ENCODE data around the gene CDC42EP2. TPM values are rescaled to one million over a fixed set of nuclear protein-coding genes. Genes with fewer than 3 reads are reported as not detected.

CDC42EP2 gene
- total RNA-seq, 1 experiment from 2014 or later = 11.9 TPM

DNA sequence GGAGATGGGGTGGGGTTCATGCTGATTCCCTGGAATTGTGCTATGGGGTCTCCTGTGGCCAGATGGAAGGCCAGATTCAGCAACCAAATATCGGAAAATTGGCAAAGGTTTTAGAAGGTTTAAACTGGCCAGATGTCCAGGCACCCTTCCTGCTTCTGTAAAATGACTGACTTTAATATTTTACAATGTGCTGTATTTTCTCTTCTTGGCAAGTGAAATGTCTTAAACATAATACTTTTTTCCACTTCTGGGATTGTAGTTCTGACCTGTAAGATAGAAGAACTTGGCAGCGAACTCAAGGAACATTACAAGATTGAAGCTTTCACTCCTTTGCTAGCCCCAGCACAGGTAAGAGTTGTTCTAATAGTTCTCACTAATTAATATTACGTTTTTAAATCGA lies 35.4 kb upstream of the CDC42EP2 start:
- Histone ChIP-seq H4K8ac (replicated peaks; ENCODE audit: insufficient read length, low read depth, low read length) (no peak overlapping the region), H3K79me2 (ENCODE audit: insufficient read depth, low read length) (no peaks in the 10 kb centered on the region), H2AFZ (ENCODE audit: low read length) (no peak overlapping the region), H2BK120ac (ENCODE audit: low read depth, low read length, poor library complexity, severe bottlenecking) (no peak overlapping the region), H3K4me1 (ENCODE audit: insufficient read depth, low read length) (no peaks in the 10 kb centered on the region), H3K14ac (ENCODE audit: insufficient read depth, low read length) (no peak overlapping the region), H3K4me2 (ENCODE audit: insufficient read depth, insufficient read length, low read length) (no peak overlapping the region), H3K23me2 (ENCODE audit: insufficient read length, low read depth, low read length, poor library complexity, severe bottlenecking) (no peaks in the 10 kb centered on the region), H3K23ac (ENCODE audit: insufficient read length, low read depth, low read length) (no peak overlapping the region), H2BK12ac (ENCODE audit: insufficient read length, low read depth, low read length) (no peak overlapping the region), H3K9ac (ENCODE audit: extremely low read depth, insufficient read length, low read length) (no peak overlapping the region), H2AK5ac (ENCODE audit: insufficient read length, low read length) (no peak overlapping the region), H3T11ph (ENCODE audit: low read length) (no peak overlapping the region), H3K79me1 (ENCODE audit: insufficient read depth, low read depth, low read length, poor library complexity, severe bottlenecking) (no peaks in the 10 kb centered on the region), H3K27me3 (ENCODE audit: insufficient read depth, low read length) (no peaks in the 10 kb centered on the region), H3K9me3 (ENCODE audit: control insufficient read depth, low read depth, low read length) (no peaks in the 10 kb centered on the region), H4K5ac (ENCODE audit: insufficient read length, low read depth, low read length) (no peak overlapping the region), H3K27ac (ENCODE audit: insufficient read length, low read depth, low read length) (no peak overlapping the region), H2BK5ac (ENCODE audit: insufficient read length, low read length) (no peak overlapping the region), H4K91ac (ENCODE audit: insufficient read length, low read depth, low read length) (no peak overlapping the region), H2BK20ac (ENCODE audit: low read depth, low read length, poor library complexity, severe bottlenecking) (no peak overlapping the region), H4K20me1 (ENCODE audit: control insufficient read depth, insufficient read depth, insufficient read length) (no peaks in the 10 kb centered on the region), H3K18ac (ENCODE audit: insufficient read length, low read depth, low read length) (no peak overlapping the region), H3K4ac (ENCODE audit: low read depth, low read length) (no peak overlapping the region), H2BK15ac (ENCODE audit: low read depth, low read length) (no peak overlapping the region), H3K56ac (ENCODE audit: insufficient read length, low read depth, low read length) (no peak overlapping the region)
- H3K4me3 Mint-ChIP-seq = no peak overlapping the region
- peaks cover 0 to 3% of the 10 kb centered on the region in 2 experiments; a peak in 1 of 4 replicates for H3K4me1 Mint-ChIP-seq
- no CpG with 5 or more reads among the region's 4 CpGs for WGBS (ENCODE audit: extremely low coverage, insufficient read length, low lambda C conversion rate)
- DNase-seq = no peak
- H3K27ac Mint-ChIP-seq = no peak overlapping the region; a peak in 1 of 7 replicates
- H3K9me3 Mint-ChIP-seq = no peaks in the 10 kb centered on the region
- TF ChIP-seq, protein P1, sequence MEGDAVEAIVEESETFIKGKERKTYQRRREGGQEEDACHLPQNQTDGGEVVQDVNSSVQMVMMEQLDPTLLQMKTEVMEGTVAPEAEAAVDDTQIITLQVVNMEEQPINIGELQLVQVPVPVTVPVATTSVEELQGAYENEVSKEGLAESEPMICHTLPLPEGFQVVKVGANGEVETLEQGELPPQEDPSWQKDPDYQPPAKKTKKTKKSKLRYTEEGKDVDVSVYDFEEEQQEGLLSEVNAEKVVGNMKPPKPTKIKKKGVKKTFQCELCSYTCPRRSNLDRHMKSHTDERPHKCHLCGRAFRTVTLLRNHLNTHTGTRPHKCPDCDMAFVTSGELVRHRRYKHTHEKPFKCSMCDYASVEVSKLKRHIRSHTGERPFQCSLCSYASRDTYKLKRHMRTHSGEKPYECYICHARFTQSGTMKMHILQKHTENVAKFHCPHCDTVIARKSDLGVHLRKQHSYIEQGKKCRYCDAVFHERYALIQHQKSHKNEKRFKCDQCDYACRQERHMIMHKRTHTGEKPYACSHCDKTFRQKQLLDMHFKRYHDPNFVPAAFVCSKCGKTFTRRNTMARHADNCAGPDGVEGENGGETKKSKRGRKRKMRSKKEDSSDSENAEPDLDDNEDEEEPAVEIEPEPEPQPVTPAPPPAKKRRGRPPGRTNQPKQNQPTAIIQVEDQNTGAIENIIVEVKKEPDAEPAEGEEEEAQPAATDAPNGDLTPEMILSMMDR (conservative IDR thresholded peaks at IDR 0.05) = no peak
- peaks cover 27 to 83% (median 74%) of the 10 kb centered on the region in 3 experiments; a peak in 6 of 7 replicates for H3K36me3 Mint-ChIP-seq (ENCODE audit: insufficient read depth in 1 of 3, low read depth in 3 of 3)
- H3K27me3 Mint-ChIP-seq (ENCODE audit: low read depth) = no peaks in the 10 kb centered on the region

Measured in H9 (cell line).